ENCODE measurements around the gene FDX2. TPM values are rescaled to one million over a fixed set of nuclear protein-coding genes. Genes with fewer than 3 reads are reported as not detected.

FDX2 gene
- total and polyA plus RNA-seq, 2 of the 4 experiments (the other 2 are of a cell fraction), result 39.8 to 72.0 TPM

DNA sequence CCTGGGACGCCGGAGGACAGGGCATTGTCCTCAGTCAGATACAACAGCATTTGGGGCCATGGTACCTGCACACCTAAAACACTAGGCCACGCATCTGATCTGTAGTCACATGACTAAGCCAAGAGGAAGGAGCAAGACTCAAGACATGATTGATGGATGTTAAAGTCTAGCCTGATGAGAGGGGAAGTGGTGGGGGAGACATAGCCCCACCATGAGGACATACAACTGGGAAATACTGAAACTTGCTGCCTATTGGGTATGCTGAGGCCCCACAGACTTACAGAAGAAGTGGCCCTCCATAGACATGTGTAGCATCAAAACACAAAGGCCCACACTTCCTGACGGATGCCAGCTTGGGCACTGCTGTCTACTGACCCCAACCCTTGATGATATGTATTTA, 30.4 kb downstream of the FDX2 start:
- no peak overlapping the region for H2BK20ac ChIP-seq (ENCODE audit: low read depth, low read length)
- no peaks in the 10 kb centered on the region for H3K9me3 ChIP-seq (ENCODE audit: control insufficient read depth, insufficient read depth, low read length)
- no peaks in the 10 kb centered on the region; the same call in 1 of the 2 replicates for H3K27me3 ChIP-seq (ENCODE audit: control insufficient read depth, insufficient read depth, low read length)
- peaks cover 12% of the 10 kb centered on the region for H3K9me1 ChIP-seq (ENCODE audit: insufficient read depth, low read length)
- no peaks in the 10 kb centered on the region for H4K20me1 ChIP-seq (ENCODE audit: insufficient read depth, low read length)
- no peak overlapping the region for H2AK9ac ChIP-seq (replicated peaks; ENCODE audit: low read depth, low read length, poor library complexity)
- H3K4me3 ChIP-seq (ENCODE audit: insufficient read depth, low read depth, low read length), result no peak overlapping the region
- no peak overlapping the region for H3K18ac ChIP-seq (ENCODE audit: low read depth, low read length)
- CTCF ChIA-PET, result interaction anchor here (2.1 kb wide), 1 partner anchor 103 kb away, joined by 5 read pairs; no protein-coding TSS in a partner anchor
- no peak overlapping the region for H3K14ac ChIP-seq (replicated peaks; ENCODE audit: low read depth, low read length)
- no peak overlapping the region for H3K27ac ChIP-seq (ENCODE audit: insufficient read depth, low read length)
- DNase-seq (no peak), ATAC-seq (ENCODE audit: low read depth) (no peak)
- no peak overlapping the region for H2BK5ac ChIP-seq (ENCODE audit: low read depth, low read length, poor library complexity, severe bottlenecking)
- peaks cover 2% of the 10 kb centered on the region; the same call in 1 of the 2 replicates for H3K36me3 ChIP-seq (ENCODE audit: control insufficient read depth, insufficient read depth, low read length)
- no peak overlapping the region for H2AK5ac ChIP-seq (ENCODE audit: low read depth, low read length)
- no peak overlapping the region for H2BK120ac ChIP-seq (ENCODE audit: low read depth, low read length)
- H2BK15ac ChIP-seq (ENCODE audit: low read depth, low read length), result no peak overlapping the region; the same call in 2 of the 3 replicates
- H3K4ac ChIP-seq (ENCODE audit: low read depth, low read length), result no peak overlapping the region
- no peak overlapping the region for H3K4me2 ChIP-seq (ENCODE audit: low read depth, low read length)
- in situ Hi-C loops (cut with MboI; ENCODE audit: low sequenced_read_pairs) (no loop called here), dilution Hi-C loops (cut with HindIII; ENCODE audit: low sequenced_read_pairs, unreplicated experiment) (no loop called here), intact Hi-C loops (cut with micrococcal nuclease) (no loop called here)
- H4K5ac ChIP-seq (ENCODE audit: low read depth, low read length), result no peak overlapping the region
- no peak overlapping the region for H4K8ac ChIP-seq (ENCODE audit: low read depth in 2 of 2, low read length in 2 of 2)
- no peak overlapping the region for H3K9ac ChIP-seq (ENCODE audit: low read depth, low read length)
- H2AFZ ChIP-seq (replicated peaks; ENCODE audit: low read length, poor library complexity), result no peak overlapping the region
- no peak overlapping the region for H4K91ac ChIP-seq (ENCODE audit: insufficient read depth, low read depth, low read length)
- POLR2A ChIA-PET (ENCODE audit: unreplicated experiment), result no interaction called here
- H3K79me1 ChIP-seq (ENCODE audit: low read depth in 1 of 2, low read length in 2 of 2), result no peaks in the 10 kb centered on the region
- no peak overlapping the region for H3K23ac ChIP-seq (ENCODE audit: low read depth, low read length)
- BruUV-seq (replicated peaks), result no TSS peak
- 92% methylated on average over 2 of the region's 4 CpGs; no CpG with 5 or more reads in 1 of the 2 experiments for WGBS, 2 experiments (ENCODE audit: extremely low coverage in 2 of 2, insufficient read length in 1 of 2)
- H3K4me1 ChIP-seq (ENCODE audit: control insufficient read depth, insufficient read depth, low read length), result peaks cover 14% of the 10 kb centered on the region
- no peak overlapping the region for H3K56ac ChIP-seq (ENCODE audit: extremely low read depth, insufficient read depth, low read length)
- TF ChIP-seq SMC3 (IDR thresholded peaks at IDR 0.05; ENCODE audit: low read depth, low read length), result no peak
- TF ChIP-seq MAZ (IDR thresholded peaks at IDR 0.05; ENCODE audit: borderline replicate concordance, low read depth, low read length), result no peak
- TF ChIP-seq, protein P1, sequence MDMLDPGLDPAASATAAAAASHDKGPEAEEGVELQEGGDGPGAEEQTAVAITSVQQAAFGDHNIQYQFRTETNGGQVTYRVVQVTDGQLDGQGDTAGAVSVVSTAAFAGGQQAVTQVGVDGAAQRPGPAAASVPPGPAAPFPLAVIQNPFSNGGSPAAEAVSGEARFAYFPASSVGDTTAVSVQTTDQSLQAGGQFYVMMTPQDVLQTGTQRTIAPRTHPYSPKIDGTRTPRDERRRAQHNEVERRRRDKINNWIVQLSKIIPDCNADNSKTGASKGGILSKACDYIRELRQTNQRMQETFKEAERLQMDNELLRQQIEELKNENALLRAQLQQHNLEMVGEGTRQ (IDR thresholded peaks at IDR 0.05; ENCODE audit: low read depth, low read length), result no peak
- no peak for TF ChIP-seq MXI1 (IDR thresholded peaks at IDR 0.05; ENCODE audit: borderline replicate concordance, low read depth, low read length)
- TF ChIP-seq NFE2L2 (IDR thresholded peaks at IDR 0.05; ENCODE audit: low read depth, low read length), result no peak
- TF ChIP-seq, protein P2, sequence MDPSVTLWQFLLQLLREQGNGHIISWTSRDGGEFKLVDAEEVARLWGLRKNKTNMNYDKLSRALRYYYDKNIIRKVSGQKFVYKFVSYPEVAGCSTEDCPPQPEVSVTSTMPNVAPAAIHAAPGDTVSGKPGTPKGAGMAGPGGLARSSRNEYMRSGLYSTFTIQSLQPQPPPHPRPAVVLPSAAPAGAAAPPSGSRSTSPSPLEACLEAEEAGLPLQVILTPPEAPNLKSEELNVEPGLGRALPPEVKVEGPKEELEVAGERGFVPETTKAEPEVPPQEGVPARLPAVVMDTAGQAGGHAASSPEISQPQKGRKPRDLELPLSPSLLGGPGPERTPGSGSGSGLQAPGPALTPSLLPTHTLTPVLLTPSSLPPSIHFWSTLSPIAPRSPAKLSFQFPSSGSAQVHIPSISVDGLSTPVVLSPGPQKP (IDR thresholded peaks at IDR 0.05; ENCODE audit: borderline replicate concordance, low read depth, low read length), result no peak
- TF ChIP-seq FOS (IDR thresholded peaks at IDR 0.05; ENCODE audit: low read depth, low read length), result no peak
- no peak for TF ChIP-seq CEBPB (IDR thresholded peaks at IDR 0.05; ENCODE audit: low read depth, low read length)
- TF ChIP-seq, protein P3, sequence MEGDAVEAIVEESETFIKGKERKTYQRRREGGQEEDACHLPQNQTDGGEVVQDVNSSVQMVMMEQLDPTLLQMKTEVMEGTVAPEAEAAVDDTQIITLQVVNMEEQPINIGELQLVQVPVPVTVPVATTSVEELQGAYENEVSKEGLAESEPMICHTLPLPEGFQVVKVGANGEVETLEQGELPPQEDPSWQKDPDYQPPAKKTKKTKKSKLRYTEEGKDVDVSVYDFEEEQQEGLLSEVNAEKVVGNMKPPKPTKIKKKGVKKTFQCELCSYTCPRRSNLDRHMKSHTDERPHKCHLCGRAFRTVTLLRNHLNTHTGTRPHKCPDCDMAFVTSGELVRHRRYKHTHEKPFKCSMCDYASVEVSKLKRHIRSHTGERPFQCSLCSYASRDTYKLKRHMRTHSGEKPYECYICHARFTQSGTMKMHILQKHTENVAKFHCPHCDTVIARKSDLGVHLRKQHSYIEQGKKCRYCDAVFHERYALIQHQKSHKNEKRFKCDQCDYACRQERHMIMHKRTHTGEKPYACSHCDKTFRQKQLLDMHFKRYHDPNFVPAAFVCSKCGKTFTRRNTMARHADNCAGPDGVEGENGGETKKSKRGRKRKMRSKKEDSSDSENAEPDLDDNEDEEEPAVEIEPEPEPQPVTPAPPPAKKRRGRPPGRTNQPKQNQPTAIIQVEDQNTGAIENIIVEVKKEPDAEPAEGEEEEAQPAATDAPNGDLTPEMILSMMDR (conservative IDR thresholded peaks at IDR 0.05; ENCODE audit: low read depth, low read length), result no peak
- no peak for TF ChIP-seq RFX5 (IDR thresholded peaks at IDR 0.05; ENCODE audit: low read depth, low read length)
- TF ChIP-seq CHD1 (IDR thresholded peaks at IDR 0.05; ENCODE audit: low read depth, low read length), result no peak
- TF ChIP-seq RAD21 (IDR thresholded peaks at IDR 0.05; ENCODE audit: low read length), result no peak
- no peak for TF ChIP-seq MAFK (IDR thresholded peaks at IDR 0.05; ENCODE audit: low read depth, low read length)
- no peak for TF ChIP-seq RCOR1 (IDR thresholded peaks at IDR 0.05; ENCODE audit: insufficient replicate concordance, low read length)
- no peak for TF ChIP-seq POLR2A (IDR thresholded peaks at IDR 0.05; ENCODE audit: low read depth, low read length)
- TF ChIP-seq BHLHE40 (IDR thresholded peaks at IDR 0.05; ENCODE audit: low read depth, low read length), result no peak
